Measurements from ENCODE around the gene BCAS4.

The BCAS4 gene

DNA sequence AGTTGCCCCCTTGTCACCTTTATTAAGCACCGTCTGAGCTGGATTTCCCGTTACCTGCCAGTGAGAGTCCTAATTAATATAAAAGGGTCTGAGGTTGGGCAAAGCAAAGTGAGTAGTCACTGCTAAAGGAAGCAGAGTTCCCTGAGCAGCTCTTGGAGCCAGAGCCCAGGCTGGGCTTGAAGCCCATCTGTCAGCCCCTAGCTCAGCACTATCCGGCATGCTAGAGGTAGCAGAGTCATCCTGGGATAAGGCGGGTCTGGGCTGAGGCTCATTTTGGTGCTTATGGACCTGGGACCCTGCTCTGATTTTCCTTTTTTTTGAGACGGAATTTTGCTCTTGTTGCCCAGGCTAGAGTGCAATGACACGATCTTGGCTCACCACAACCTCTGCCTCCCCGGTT is 90.2 kb downstream of the BCAS4 start:
- H3K27me3 ChIP-seq (ENCODE audit: control insufficient read depth, low read length) = no peaks in the 10 kb centered on the region
- peaks cover 54% of the 10 kb centered on the region for H3K36me3 ChIP-seq (ENCODE audit: control insufficient read depth, low read length)
- H3K4me2 ChIP-seq (ENCODE audit: low read length) = no peak overlapping the region
- H3K27ac ChIP-seq (ENCODE audit: low read depth, low read length) = no peak overlapping the region
- TF ChIP-seq EZH2phosphoT487 (IDR thresholded peaks at IDR 0.05; ENCODE audit: borderline replicate concordance, low read length) = no peak
- TF ChIP-seq, protein P1, sequence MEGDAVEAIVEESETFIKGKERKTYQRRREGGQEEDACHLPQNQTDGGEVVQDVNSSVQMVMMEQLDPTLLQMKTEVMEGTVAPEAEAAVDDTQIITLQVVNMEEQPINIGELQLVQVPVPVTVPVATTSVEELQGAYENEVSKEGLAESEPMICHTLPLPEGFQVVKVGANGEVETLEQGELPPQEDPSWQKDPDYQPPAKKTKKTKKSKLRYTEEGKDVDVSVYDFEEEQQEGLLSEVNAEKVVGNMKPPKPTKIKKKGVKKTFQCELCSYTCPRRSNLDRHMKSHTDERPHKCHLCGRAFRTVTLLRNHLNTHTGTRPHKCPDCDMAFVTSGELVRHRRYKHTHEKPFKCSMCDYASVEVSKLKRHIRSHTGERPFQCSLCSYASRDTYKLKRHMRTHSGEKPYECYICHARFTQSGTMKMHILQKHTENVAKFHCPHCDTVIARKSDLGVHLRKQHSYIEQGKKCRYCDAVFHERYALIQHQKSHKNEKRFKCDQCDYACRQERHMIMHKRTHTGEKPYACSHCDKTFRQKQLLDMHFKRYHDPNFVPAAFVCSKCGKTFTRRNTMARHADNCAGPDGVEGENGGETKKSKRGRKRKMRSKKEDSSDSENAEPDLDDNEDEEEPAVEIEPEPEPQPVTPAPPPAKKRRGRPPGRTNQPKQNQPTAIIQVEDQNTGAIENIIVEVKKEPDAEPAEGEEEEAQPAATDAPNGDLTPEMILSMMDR (IDR thresholded peaks at IDR 0.05; ENCODE audit: low read depth, low read length, poor library complexity, severe bottlenecking) = no peak
- no peaks in the 10 kb centered on the region for H3K4me1 ChIP-seq (ENCODE audit: control insufficient read depth, low read length)
- H4K20me1 ChIP-seq (ENCODE audit: control insufficient read depth, insufficient read depth, low read depth, low read length) = 0 out of 2 replicates have a peak, but pooled peaks cover 4% of the 10 kb centered on the region
- no peaks in the 10 kb centered on the region for H3K79me2 ChIP-seq (ENCODE audit: control insufficient read depth, low read length)
- H3K9me3 ChIP-seq (ENCODE audit: control insufficient read depth, insufficient read depth, low read length) = no peaks in the 10 kb centered on the region
- no peak overlapping the region for H3K4me3 ChIP-seq (ENCODE audit: low read length)
- H3K9me2 ChIP-seq (replicated peaks; ENCODE audit: control insufficient read depth, low read length) = no peaks in the 10 kb centered on the region
- peaks cover 61% of the 10 kb centered on the region for H3F3A ChIP-seq (ENCODE audit: control insufficient read depth, insufficient read depth)

DNA sequence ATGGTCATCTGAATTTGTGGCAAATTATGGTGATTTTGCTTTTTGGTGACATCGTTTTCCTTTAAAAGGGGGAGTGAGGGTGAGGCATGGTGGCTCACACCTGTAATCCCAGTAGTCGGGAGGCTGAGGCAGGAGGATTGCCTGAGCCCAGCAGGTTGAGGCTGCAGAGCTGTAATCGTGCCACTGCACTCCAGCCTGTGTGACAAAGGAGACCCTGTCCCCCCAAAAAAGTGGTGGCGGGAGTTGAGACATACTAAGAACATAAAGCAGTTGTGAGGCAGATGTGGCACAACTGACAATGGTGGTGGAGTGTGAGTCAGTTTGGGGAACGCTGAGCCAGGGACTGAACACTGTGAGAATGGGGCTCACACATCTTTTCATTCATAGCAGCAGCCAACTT is 90.9 kb downstream of the BCAS4 start:
- Histone ChIP-seq H3K36me3 (ENCODE audit: control insufficient read depth, low read length) (peaks cover 54% of the 10 kb centered on the region), H3K79me2 (ENCODE audit: control insufficient read depth, low read length) (no peaks in the 10 kb centered on the region), H3K9me3 (ENCODE audit: control insufficient read depth, insufficient read depth, low read length) (no peaks in the 10 kb centered on the region), H4K20me1 (ENCODE audit: control insufficient read depth, insufficient read depth, low read depth, low read length) (0 out of 2 replicates have a peak, but pooled peaks cover 4% of the 10 kb centered on the region), H3K4me3 (ENCODE audit: low read length) (no peak overlapping the region), H3K27me3 (ENCODE audit: control insufficient read depth, low read length) (no peaks in the 10 kb centered on the region), H3K9me2 (replicated peaks; ENCODE audit: control insufficient read depth, low read length) (no peaks in the 10 kb centered on the region), H3K4me1 (ENCODE audit: control insufficient read depth, low read length) (no peaks in the 10 kb centered on the region), H3F3A (ENCODE audit: control insufficient read depth, insufficient read depth) (peaks cover 68% of the 10 kb centered on the region), H3K4me2 (ENCODE audit: low read length) (no peak overlapping the region), H3K27ac (ENCODE audit: low read depth, low read length) (no peak overlapping the region)
- TF ChIP-seq, protein P1 (IDR thresholded peaks at IDR 0.05; ENCODE audit: low read depth, low read length, poor library complexity, severe bottlenecking) = no peak
- no peak for TF ChIP-seq EZH2phosphoT487 (IDR thresholded peaks at IDR 0.05; ENCODE audit: borderline replicate concordance, low read length)

DNA sequence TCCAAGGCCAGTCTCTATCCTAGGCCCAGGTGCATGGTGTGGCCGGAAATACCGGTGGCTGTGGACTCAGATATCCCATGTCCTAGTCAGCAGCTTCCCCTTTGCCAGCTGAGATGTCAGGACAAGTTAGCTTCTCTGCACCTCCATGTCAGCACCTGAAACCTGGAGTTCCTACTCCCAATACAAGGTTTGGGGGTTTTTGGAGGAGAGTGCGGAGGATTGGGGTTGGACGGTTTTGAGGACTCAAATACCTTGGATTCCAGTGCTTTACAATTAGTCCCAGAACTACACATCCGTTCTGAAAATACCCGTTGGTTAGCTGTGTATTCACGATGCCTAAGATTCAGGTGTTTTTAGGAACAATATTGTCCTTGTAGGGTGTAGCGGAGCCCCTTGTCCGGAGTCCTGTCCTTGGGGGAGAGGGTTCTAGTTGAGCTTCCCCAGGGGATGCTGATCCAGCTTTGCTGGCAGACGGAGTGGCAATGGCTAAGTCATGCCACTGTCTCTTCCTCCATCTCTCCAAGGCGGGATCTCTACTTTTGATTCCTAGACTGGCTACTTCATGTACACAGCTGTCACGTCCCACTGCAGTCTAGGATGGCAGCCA is 91.4 kb downstream of the BCAS4 start:
- H3K79me2 ChIP-seq (ENCODE audit: control insufficient read depth, low read length) = no peaks in the 10 kb centered on the region
- peaks cover 71% of the 10 kb centered on the region for H3F3A ChIP-seq (ENCODE audit: control insufficient read depth, insufficient read depth)
- peaks cover 55% of the 10 kb centered on the region for H3K36me3 ChIP-seq (ENCODE audit: control insufficient read depth, low read length)
- H3K9me2 ChIP-seq (replicated peaks; ENCODE audit: control insufficient read depth, low read length) = no peaks in the 10 kb centered on the region
- no peak overlapping the region for H3K4me2 ChIP-seq (ENCODE audit: low read length)
- H3K4me3 ChIP-seq (ENCODE audit: low read length) = no peak overlapping the region
- H3K9me3 ChIP-seq (ENCODE audit: control insufficient read depth, insufficient read depth, low read length) = no peaks in the 10 kb centered on the region
- 0 out of 2 replicates have a peak, but pooled peaks cover 4% of the 10 kb centered on the region for H4K20me1 ChIP-seq (ENCODE audit: control insufficient read depth, insufficient read depth, low read depth, low read length)
- no peak overlapping the region for H3K27ac ChIP-seq (ENCODE audit: low read depth, low read length)
- no peak for TF ChIP-seq EZH2phosphoT487 (IDR thresholded peaks at IDR 0.05; ENCODE audit: borderline replicate concordance, low read length)
- no peaks in the 10 kb centered on the region for H3K4me1 ChIP-seq (ENCODE audit: control insufficient read depth, low read length)
- no peaks in the 10 kb centered on the region for H3K27me3 ChIP-seq (ENCODE audit: control insufficient read depth, low read length)

DNA sequence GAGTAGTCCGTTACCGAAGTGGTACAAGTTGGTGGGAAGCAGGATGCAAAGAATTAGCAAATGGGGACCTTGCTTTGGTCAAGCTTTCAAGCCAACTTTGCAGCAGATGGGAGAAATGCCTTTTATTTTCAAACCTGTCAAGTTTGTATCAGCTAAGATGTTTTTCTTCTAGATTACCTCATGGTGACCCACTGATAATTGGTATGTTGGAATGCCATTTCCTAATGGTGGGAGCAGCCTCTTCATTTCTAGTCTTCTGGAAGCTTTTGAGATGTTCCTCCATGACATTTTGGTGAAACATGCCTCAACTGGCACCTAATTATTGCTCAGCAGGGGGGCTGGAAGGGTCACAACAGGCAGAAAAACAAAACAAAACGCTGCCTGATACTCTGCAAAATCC is 92.7 kb downstream of the BCAS4 start:
- Histone ChIP-seq H3K9me2 (replicated peaks; ENCODE audit: control insufficient read depth, low read length) (no peaks in the 10 kb centered on the region), H3K4me1 (ENCODE audit: control insufficient read depth, low read length) (peaks cover 3% of the 10 kb centered on the region; the same call in 1 of the 2 replicates), H3K9me3 (ENCODE audit: control insufficient read depth, insufficient read depth, low read length) (no peaks in the 10 kb centered on the region), H3K27me3 (ENCODE audit: control insufficient read depth, low read length) (no peaks in the 10 kb centered on the region), H4K20me1 (ENCODE audit: control insufficient read depth, insufficient read depth, low read depth, low read length) (0 out of 2 replicates have a peak, but pooled peaks cover 4% of the 10 kb centered on the region), H3K4me3 (ENCODE audit: low read length) (no peak overlapping the region), H3K79me2 (ENCODE audit: control insufficient read depth, low read length) (no peaks in the 10 kb centered on the region), H3K36me3 (ENCODE audit: control insufficient read depth, low read length) (peaks cover 57% of the 10 kb centered on the region), H3K4me2 (ENCODE audit: low read length) (no peak overlapping the region), H3F3A (ENCODE audit: control insufficient read depth, insufficient read depth) (peaks cover 76% of the 10 kb centered on the region), H3K27ac (ENCODE audit: low read depth, low read length) (no peak overlapping the region)
- TF ChIP-seq, protein P1 (IDR thresholded peaks at IDR 0.05; ENCODE audit: low read depth, low read length, poor library complexity, severe bottlenecking) = no peak
- TF ChIP-seq EZH2phosphoT487 (IDR thresholded peaks at IDR 0.05; ENCODE audit: borderline replicate concordance, low read length) = no peak

Measured in DOHH2 (cell line).